NCI-H82 treated with DMSO at 0.1 percent for 48 hours (cell line): ENCODE measurements around the gene PCDHB9.
"Not testable (repeated sequence)": the region's sequence is repeated elsewhere in the genome, so short reads cannot be mapped to it uniquely, and the experiment has no call there.

Source experiments
- DNase-seq: peaks from one replicate; lab custom pipeline; 2025; ENCODE audit not compliant: unreplicated experiment; lab: John Stamatoyannopoulos, UW

The PCDHB9 gene

DNA sequence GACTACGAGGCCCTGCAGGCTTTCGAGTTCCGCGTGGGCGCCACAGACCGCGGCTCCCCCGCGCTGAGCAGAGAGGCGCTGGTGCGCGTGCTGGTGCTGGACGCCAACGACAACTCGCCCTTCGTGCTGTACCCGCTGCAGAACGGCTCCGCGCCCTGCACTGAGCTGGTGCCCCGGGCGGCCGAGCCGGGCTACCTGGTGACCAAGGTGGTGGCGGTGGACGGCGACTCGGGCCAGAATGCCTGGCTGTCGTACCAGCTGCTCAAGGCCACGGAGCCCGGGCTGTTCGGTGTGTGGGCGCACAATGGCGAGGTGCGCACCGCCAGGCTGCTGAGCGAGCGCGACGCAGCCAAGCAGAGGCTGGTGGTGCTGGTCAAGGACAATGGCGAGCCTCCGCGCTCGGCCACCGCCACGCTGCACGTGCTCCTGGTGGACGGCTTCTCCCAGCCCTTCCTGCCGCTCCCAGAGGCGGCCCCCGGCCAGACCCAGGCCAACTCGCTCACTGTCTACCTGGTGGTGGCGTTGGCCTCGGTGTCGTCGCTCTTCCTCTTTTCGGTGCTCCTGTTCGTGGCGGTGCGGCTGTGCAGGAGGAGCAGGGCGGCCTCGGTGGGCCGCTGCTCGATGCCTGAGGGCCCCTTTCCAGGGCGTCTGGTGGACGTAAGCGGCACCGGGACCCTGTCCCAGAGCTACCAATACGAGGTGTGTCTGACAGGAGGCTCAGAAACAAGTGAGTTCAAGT is 2.7 kb upstream of the PCDHB9 start:
- DNase-seq: not testable (repeated sequence)

DNA sequence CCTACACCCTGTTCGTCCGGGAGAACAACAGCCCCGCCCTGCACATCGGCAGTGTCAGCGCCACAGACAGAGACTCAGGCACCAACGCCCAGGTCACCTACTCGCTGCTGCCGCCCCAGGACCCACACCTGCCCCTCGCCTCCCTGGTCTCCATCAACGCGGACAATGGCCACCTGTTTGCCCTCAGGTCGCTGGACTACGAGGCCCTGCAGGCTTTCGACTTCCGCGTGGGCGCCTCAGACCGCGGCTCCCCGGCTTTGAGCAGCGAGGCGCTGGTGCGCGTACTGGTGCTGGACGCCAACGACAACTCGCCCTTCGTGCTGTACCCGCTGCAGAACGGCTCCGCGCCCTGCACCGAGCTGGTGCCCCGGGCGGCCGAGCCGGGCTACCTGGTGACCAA is 1.7 kb downstream of the PCDHB9 start:
- DNase-seq: not testable (repeated sequence)

DNA sequence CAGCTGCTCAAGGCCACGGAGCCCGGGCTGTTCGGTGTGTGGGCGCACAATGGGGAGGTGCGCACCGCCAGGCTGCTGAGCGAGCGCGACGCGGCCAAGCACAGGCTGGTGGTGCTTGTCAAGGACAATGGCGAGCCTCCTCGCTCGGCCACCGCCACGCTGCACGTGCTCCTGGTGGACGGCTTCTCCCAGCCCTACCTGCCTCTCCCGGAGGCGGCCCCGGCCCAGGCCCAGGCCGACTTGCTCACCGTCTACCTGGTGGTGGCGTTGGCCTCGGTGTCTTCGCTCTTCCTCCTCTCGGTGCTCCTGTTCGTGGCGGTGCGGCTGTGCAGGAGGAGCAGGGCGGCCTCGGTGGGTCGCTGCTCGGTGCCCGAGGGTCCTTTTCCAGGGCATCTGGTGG is 2.2 kb downstream of the PCDHB9 start:
- not testable (repeated sequence) for DNase-seq

DNA sequence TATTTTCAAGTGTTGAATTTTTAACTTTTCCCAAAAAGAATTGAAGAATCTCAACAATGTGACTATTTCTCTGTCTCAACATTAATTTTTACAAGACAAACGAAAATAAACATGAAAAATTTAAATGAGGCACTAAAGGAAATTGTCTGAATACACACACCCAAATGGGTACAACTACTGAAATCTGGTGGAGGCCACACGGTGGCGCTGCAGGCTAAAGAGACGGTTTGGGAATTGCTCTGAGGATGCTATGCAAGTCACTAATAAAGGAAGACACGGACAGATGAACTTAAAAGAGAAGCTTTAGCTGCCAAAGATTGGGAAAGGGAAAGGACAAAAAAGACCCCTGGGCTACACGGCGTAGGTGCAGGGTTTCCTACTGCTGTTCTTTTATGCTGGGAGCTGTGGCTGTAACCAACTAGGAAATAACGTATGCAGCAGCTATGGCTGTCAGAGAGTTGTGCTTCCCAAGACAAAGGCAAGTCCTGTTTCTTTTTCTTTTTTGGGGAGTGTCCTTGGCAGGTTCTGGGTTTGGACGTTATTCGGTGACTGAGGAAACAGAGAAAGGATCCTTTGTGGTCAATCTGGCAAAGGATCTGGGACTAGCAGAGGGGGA is 5.3 kb downstream of the PCDHB9 start, which contains the start of gene PCDHB10:
Gene PCDHB10 (plus strand): TSS at position 244 of the 616 bp plus-strand sequence. CDS start 200 bp downstream, at position 444.
- DNase-seq: no peak

DNA sequence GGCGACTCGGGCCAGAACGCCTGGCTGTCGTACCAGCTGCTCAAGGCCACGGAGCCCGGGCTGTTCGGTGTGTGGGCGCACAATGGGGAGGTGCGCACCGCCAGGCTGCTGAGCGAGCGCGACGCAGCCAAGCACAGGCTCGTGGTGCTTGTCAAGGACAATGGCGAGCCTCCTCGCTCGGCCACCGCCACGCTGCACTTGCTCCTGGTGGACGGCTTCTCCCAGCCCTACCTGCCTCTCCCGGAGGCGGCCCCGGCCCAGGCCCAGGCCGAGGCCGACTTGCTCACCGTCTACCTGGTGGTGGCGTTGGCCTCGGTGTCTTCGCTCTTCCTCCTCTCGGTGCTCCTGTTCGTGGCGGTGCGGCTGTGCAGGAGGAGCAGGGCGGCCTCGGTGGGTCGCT is 7.4 kb downstream of the PCDHB9 start:
- DNase-seq: not testable (repeated sequence)

DNA sequence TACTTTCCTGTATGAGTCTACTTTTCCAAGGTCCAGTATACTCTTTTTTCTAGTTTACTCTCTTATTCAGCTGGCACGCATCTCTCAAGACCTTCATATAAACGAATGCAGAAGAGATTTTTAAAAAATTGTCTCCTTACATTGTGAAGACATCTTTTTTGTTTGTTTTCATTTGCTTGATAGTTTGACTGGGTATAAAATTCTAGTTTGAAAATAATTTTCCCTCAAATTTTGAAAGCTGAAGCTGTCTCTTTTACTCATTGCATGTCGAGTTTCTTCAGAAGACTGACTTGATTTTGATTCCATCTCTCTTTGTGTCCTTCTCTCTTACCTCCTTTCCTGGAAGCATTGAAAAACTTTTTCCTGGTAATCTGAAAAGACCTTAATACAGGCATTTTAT is 9.4 kb downstream of the PCDHB9 start:
- DNase-seq: no peak

DNA sequence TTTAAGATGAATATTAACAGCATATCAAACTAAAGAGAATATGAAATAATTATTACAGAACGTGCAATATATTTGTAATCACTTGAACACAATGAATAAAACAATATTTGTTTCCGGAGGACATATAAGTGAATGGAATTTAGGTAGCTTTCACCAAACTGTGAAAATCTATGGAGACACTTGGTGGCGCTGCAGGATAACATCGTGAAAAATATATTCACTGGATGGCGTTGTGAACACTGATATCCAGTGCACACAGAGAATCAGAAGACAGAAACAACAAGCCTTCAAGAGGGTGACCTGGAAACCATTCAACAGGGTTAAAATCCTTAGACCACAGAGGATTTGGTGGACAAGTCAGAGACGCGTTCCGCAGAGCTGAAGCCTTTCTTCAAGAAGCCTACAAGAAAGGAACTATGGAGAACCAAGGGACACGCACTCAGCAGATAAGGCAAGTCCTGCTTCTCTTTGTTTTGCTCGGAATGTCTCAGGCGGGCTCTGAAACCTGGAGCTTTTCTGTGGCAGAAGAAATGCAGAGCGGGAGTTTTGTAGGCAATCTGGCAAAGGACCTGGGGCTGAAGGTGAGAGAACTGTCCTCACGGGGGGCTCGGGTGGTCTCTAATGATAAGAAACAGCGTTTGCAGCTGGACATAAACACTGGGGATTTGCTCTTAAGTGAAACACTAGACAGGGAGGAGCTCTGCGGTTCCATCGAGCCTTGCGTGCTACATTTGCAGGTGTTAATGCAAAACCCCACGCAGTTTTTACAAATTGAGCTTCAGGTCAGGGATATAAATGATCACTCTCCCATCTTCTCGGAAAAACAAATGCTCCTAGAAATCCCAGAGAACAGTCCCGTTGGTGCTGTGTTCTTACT is 12.6 kb downstream of the PCDHB9 start, which contains the start of gene PCDHB11:
Gene PCDHB11 (plus strand): TSS at position 269 of the 877 bp plus-strand sequence. CDS start 148 bp downstream, at position 417.
- DNase-seq: no peak

DNA sequence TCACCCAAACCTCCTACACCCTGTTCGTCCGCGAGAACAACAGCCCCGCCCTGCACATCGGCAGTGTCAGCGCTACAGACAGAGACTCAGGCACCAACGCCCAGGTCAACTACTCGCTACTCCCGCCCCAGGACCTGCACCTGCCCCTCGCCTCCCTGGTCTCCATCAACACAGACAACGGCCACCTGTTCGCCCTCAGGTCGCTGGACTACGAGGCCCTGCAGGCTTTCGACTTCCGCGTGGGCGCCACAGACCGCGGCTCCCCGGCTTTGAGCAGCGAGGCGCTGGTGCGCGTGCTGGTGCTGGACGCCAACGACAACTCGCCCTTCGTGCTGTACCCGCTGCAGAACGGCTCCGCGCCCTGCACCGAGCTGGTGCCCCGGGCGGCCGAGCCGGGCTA is 14.2 kb downstream of the PCDHB9 start:
- DNase-seq: not testable (repeated sequence)

DNA sequence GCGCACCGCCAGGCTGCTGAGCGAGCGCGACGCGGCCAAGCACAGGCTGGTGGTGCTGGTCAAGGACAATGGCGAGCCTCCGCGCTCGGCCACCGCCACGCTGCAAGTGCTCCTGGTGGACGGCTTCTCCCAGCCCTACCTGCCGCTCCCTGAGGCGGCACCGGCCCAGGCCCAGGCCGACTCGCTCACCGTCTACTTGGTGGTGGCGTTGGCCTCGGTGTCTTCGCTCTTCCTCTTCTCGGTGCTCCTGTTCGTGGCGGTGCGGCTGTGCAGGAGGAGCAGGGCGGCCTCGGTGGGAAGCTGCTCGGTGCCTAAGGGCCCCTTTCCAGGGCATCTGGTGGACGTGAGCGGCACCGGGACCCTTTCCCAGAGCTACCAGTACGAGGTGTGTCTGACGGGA is 14.7 kb downstream of the PCDHB9 start:
- not testable (repeated sequence) for DNase-seq

DNA sequence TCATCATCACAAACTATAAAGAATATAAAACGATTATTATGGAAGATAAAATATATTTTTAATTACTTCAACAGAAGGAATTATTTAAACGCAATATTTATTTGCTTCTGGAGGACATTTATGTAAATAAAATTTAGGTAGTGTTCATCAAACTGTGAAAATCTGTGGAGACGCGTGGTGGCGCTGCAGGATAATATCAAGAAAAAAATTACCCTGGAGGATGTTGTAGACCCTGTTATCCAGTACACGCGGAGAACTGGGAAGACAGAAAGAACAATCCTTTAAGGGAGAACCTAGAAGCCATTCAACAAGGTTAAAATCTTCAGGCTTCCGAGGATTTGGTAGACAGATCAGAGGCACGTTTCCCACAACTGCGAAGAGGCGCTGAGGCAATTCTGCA is 21.5 kb downstream of the PCDHB9 start, which contains the start of gene PCDHB12:
Gene PCDHB12 (plus strand): TSS at position 242 of the 400 bp plus-strand sequence. CDS start 189 bp downstream, outside the sequence.
- DNase-seq: no peak

DNA sequence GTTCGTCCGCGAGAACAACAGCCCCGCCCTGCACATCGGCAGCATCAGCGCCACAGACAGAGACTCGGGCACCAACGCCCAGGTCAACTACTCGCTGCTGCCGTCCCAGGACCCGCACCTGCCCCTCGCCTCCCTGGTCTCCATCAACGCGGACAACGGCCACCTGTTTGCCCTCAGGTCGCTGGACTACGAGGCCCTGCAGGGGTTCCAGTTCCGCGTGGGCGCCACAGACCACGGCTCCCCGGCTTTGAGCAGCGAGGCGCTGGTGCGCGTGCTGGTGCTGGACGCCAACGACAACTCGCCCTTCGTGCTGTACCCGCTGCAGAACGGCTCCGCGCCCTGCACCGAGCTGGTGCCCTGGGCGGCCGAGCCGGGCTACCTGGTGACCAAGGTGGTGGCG is 23.3 kb downstream of the PCDHB9 start:
- not testable (repeated sequence) for DNase-seq

DNA sequence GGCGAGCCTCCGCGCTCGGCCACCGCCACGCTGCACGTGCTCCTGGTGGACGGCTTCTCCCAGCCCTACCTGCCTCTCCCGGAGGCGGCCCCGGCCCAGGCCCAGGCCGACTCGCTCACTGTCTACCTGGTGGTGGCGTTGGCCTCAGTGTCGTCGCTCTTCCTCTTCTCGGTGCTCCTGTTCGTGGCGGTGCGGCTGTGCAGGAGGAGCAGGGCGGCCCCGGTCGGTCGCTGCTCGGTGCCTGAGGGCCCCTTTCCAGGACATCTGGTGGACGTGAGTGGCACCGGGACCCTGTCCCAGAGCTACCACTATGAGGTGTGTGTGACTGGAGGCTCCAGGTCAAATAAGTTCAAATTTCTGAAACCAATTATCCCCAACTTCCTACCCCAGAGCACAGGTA is 23.9 kb downstream of the PCDHB9 start:
- not testable (repeated sequence) for DNase-seq

DNA sequence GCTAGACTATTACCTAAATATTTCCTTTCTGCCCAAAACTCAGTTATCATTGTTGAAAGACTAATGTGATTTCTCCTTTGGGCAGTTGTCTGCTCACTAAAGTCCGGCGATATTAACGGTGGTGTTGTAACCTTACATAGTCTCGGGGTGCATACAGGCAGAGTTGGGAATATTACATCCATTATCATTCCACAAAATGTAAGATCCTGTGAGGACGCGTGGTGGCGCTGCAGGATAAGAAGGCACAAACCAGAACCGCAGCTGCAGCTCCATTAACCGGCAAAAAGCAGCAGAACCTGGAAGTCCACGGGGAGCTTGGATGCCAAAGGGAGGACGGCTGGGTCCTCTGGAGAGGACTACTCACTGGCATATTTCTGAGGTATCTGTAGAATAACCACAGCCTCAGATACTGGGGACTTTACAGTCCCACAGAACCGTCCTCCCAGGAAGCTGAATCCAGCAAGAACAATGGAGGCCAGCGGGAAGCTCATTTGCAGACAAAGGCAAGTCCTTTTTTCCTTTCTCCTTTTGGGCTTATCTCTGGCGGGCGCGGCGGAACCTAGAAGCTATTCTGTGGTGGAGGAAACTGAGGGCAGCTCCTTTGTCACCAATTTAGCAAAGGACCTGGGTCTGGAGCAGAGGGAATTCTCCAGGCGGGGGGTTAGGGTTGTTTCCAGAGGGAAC is 26.8 kb downstream of the PCDHB9 start, which contains the start of gene PCDHB13:
Gene PCDHB13 (plus strand): TSS at position 264 of the 684 bp plus-strand sequence. CDS start 205 bp downstream, at position 469.
- DNase-seq: not testable (repeated sequence)

DNA sequence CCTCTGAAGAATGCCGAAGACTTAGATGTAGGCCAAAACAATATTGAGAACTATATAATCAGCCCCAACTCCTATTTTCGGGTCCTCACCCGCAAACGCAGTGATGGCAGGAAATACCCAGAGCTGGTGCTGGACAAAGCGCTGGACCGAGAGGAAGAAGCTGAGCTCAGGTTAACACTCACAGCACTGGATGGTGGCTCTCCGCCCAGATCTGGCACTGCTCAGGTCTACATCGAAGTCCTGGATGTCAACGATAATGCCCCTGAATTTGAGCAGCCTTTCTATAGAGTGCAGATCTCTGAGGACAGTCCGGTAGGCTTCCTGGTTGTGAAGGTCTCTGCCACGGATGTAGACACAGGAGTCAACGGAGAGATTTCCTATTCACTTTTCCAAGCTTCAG is 27.6 kb downstream of the PCDHB9 start:
- DNase-seq: not testable (repeated sequence)

DNA sequence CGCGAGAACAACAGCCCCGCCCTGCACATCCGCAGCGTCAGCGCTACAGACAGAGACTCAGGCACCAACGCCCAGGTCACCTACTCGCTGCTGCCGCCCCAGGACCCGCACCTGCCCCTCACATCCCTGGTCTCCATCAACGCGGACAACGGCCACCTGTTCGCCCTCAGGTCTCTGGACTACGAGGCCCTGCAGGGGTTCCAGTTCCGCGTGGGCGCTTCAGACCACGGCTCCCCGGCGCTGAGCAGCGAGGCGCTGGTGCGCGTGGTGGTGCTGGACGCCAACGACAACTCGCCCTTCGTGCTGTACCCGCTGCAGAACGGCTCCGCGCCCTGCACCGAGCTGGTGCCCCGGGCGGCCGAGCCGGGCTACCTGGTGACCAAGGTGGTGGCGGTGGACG is 28.5 kb downstream of the PCDHB9 start:
- DNase-seq: not testable (repeated sequence)

DNA sequence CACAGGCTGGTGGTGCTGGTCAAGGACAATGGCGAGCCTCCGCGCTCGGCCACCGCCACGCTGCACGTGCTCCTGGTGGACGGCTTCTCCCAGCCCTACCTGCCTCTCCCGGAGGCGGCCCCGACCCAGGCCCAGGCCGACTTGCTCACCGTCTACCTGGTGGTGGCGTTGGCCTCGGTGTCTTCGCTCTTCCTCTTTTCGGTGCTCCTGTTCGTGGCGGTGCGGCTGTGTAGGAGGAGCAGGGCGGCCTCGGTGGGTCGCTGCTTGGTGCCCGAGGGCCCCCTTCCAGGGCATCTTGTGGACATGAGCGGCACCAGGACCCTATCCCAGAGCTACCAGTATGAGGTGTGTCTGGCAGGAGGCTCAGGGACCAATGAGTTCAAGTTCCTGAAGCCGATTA is 29.1 kb downstream of the PCDHB9 start:
- DNase-seq: not testable (repeated sequence)

DNA sequence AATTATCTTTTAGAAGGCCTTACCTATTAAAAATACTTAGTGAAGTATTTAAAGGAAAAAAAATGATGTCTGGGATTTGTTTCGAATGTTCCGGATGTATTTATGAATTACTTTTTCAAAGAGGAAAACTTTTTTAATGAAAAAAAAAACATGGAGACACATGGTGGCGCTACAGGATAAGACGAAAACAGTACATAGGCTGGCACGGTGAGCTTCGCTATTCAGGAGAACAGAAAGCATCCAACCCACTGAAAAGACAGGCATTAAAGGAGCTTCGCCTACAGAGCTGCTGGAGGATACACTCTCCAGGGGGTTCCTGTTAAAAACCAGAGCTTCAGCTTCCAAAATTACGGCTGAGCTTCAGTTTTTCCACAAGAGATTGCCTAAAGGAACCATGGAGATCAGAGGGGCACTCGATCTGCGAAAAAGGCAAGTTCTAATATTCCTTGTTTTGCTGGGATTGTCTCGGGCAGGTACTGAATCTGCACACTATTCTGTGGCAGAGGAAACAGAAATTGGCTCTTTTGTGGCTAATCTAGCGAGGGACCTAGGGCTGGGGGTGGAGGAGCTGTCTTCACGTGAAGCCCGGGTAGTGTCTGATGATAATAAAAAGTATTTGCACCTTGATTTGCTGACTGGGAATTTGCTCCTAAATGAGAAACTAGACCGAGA is 36.3 kb downstream of the PCDHB9 start, which contains the start of gene PCDHB14:
Gene PCDHB14 (plus strand): TSS at position 232 of the 672 bp plus-strand sequence. CDS start 163 bp downstream, at position 395.
- no peak for DNase-seq

DNA sequence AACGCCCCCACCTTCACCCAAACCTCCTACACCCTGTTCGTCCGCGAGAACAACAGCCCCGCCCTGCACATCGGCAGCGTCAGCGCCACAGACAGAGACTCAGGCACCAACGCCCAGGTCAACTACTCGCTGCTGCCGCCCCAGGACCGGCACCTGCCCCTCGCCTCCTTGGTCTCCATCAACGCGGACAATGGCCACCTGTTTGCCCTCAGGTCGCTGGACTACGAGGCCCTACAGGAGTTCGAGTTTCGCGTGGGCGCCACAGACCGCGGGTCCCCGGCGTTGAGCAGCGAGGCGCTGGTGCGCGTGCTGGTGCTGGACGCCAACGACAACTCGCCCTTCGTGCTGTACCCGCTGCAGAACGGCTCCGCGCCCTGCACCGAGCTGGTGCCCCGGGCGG is 37.9 kb downstream of the PCDHB9 start:
- not testable (repeated sequence) for DNase-seq

DNA sequence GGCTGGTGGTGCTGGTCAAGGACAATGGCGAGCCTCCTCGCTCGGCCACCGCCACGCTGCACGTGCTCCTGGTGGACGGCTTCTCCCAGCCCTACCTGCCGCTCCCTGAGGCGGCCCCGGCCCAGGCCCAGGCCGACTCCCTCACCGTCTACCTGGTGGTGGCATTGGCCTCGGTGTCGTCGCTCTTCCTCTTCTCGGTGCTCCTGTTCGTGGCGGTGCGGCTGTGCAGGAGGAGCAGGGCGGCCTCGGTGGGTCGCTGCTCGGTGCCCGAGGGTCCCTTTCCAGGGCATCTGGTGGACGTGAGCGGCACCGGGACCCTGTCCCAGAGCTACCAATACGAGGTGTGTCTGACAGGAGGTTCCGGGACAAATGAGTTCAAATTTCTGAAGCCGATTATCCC is 38.5 kb downstream of the PCDHB9 start:
- not testable (repeated sequence) for DNase-seq
